Smooth muscle cell (in vitro differentiated cells): ENCODE data around the gene GPS2. TPM values are rescaled to one million over a fixed set of nuclear protein-coding genes. Genes with fewer than 3 reads are reported as not detected.

Experiments
- DNase-seq: peaks from one replicate; lab custom pipeline; 2025; ENCODE audit not compliant: unreplicated experiment; lab: John Stamatoyannopoulos, UW
- H2AFZ ChIP-seq: fragments of 200-600 bp; sonication (generic); 2 replicates; pipeline ENCODE4 v1.6.0; 2016; ENCODE audit warnings: antibody characterized with exemption, low read depth, mild to moderate bottlenecking
- H3F3A ChIP-seq: fragments of 200-600 bp; sonication (generic); 2 replicates; pipeline ENCODE4 v1.6.0; 2017; ENCODE audit warnings: antibody characterized with exemption, low read depth
- H3K27ac ChIP-seq: fragments of 200-600 bp; sonication (generic); 2 replicates; pipeline ENCODE4 v1.5.1; 2016; ENCODE audit warnings: low read depth, mild to moderate bottlenecking
- H3K27me3 ChIP-seq: fragments of 200-600 bp; sonication (generic); 2 replicates; pipeline ENCODE4 v1.6.1; 2016; ENCODE audit warnings: low read depth, mild to moderate bottlenecking
- H3K36me3 ChIP-seq: fragments of 200-600 bp; sonication (generic); 2 replicates; pipeline ENCODE4 v1.5.1; 2016; ENCODE audit warnings: low read depth
- H3K4me1 ChIP-seq: fragments of 200-600 bp; sonication (generic); 2 replicates; pipeline ENCODE4 v1.5.1; 2016; ENCODE audit warnings: low read depth
- H3K4me2 ChIP-seq: fragments of 200-600 bp; sonication (generic); 2 replicates; pipeline ENCODE4 v1.6.0; 2016; ENCODE audit warnings: mild to moderate bottlenecking
- H3K4me3 ChIP-seq: fragments of 200-600 bp; sonication (generic); 2 replicates; pipeline ENCODE4 v1.5.1; 2016; ENCODE audit warnings: mild to moderate bottlenecking
- H3K79me2 ChIP-seq: fragments of 200-600 bp; sonication (generic); 2 replicates; pipeline ENCODE4 v1.6.0; 2016; ENCODE audit warnings: low read depth, mild to moderate bottlenecking
- H3K9ac ChIP-seq: fragments of 200-600 bp; sonication (generic); 2 replicates; pipeline ENCODE4 v1.6.0; 2016; ENCODE audit warnings: low read depth
- H3K9me3 ChIP-seq: fragments of 200-600 bp; sonication (generic); replicated peaks from 2 replicates; pipeline ENCODE4 v1.5.1; 2016; ENCODE audit warnings: low read depth
- H4K20me1 ChIP-seq: fragments of 200-600 bp; sonication (generic); 2 replicates; pipeline ENCODE4 v1.6.0; 2016; ENCODE audit warnings: low read depth
- CTCF ChIP-seq: fragments of 200-600 bp; sonication (generic); IDR thresholded peaks from 2 replicates; pipeline ENCODE4 v1.5.1; 2017; ENCODE audit warnings: borderline replicate concordance, mild to moderate bottlenecking, antibody characterized with exemption; ENCODE audit not compliant: insufficient read depth, poor library complexity, severe bottlenecking
- whole genome bisulfite sequencing: methylation state at CpG from one replicate; pipeline ENCODE4 v1.1.7; 2016; ENCODE audit warnings: low lambda C conversion rate; 5-methylcytosine and 5-hydroxymethylcytosine counted together
- polyA plus RNA-seq: library from polyadenylated mRNA; unstranded; fragments of >200 nt; fragmentation: Nextera tagmentation; extraction: Ambion mirVana; gene quantifications from 2 replicates; pipeline ENCODE4 v1.2.1, GENCODE V29; 2016
- total RNA-seq: library from RNA; depleted of rRNA; stranded (reverse); fragments of >200 nt; gene quantifications from 2 replicates; pipeline ENCODE4 v1.2.3, GENCODE V29; 2014

GPS2 gene
- total and polyA plus RNA-seq, 2 experiments from 2014 or later, result 40.3 to 77.0 TPM

- H3K4me3 ChIP-seq, result peak overlapping the region; percentile 79
- peak overlapping the region; percentile 98 for H3K4me2 ChIP-seq
- peaks cover 4% of the 10 kb centered on the region for H3K36me3 ChIP-seq
- H3K79me2 ChIP-seq, result peaks cover 50% of the 10 kb centered on the region
- no peak for DNase-seq
- 49% methylated on average over 9 of the region's 9 CpGs for WGBS
- peaks cover 57% of the 10 kb centered on the region for H4K20me1 ChIP-seq
- no peaks in the 10 kb centered on the region for H3K27me3 ChIP-seq
- H3K4me1 ChIP-seq, result peaks cover 15% of the 10 kb centered on the region
- no peak for TF ChIP-seq CTCF
- no peaks in the 10 kb centered on the region for H3K9me3 ChIP-seq
- peak overlapping the region; percentile 56 for H3K9ac ChIP-seq
- no peak overlapping the region for H2AFZ ChIP-seq
- H3F3A ChIP-seq, result peaks cover 47% of the 10 kb centered on the region
- H3K27ac ChIP-seq, result peak overlapping the region; percentile 63
Observed at GRCh38 chr17:7313890-7314718, 1.1 kb downstream of the GPS2 start.

GRCh38 chr17:7313088-7313889 lies 1.9 kb downstream of the GPS2 start:
- H2AFZ ChIP-seq, result no peak overlapping the region
- DNase-seq, result no peak
- H3K27ac ChIP-seq, result peak overlapping the region; percentile 63
- H3K4me1 ChIP-seq, result peaks cover 16% of the 10 kb centered on the region
- no peak overlapping the region for H3K4me3 ChIP-seq
- 94% methylated on average over 7 of the region's 7 CpGs for WGBS
- H4K20me1 ChIP-seq, result peaks cover 66% of the 10 kb centered on the region
- peaks cover 49% of the 10 kb centered on the region for H3F3A ChIP-seq
- TF ChIP-seq CTCF, result no peak
- peaks cover 4% of the 10 kb centered on the region for H3K36me3 ChIP-seq
- H3K4me2 ChIP-seq, result peak overlapping the region; percentile 98
- H3K27me3 ChIP-seq, result no peaks in the 10 kb centered on the region
- H3K9ac ChIP-seq, result no peak overlapping the region
- no peaks in the 10 kb centered on the region for H3K9me3 ChIP-seq
- H3K79me2 ChIP-seq, result peaks cover 58% of the 10 kb centered on the region

- H3K4me1 ChIP-seq, result peaks cover 16% of the 10 kb centered on the region
- peaks cover 70% of the 10 kb centered on the region for H4K20me1 ChIP-seq
Observed at GRCh38 chr17:7312432-7313087, 2.6 kb downstream of the GPS2 start.

More at GRCh38 chr17:7312432-7313087, 2.6 kb downstream of the GPS2 start:
- Histone ChIP-seq H3F3A (peaks cover 51% of the 10 kb centered on the region), H3K4me2 (no peak overlapping the region), H3K27me3 (no peaks in the 10 kb centered on the region), H3K9me3 (no peaks in the 10 kb centered on the region), H3K4me3 (no peak overlapping the region), H3K79me2 (peaks cover 65% of the 10 kb centered on the region), H3K9ac (no peak overlapping the region), H3K27ac (no peak overlapping the region), H2AFZ (no peak overlapping the region), H3K36me3 (peaks cover 4% of the 10 kb centered on the region)
- no peak for DNase-seq
- no peak for TF ChIP-seq CTCF
- whole genome bisulfite sequencing, result 90% methylated on average over 7 of the region's 7 CpGs
